K562 (cell line): ENCODE results near the gene DDHD1. TPM values are rescaled to one million over a fixed set of nuclear protein-coding genes. Genes with fewer than 3 reads are reported as not detected.

ENCODE experiments used
- ATAC-seq: fragments of 200-7000 bp; cut with Tn5 transposase; 3 replicates; pipeline ENCODE4 v1.9.1; 2020; ENCODE audit warnings: moderate library complexity
- BruUV-seq: library from RNA; stranded (reverse); fragments of 400-500 nt; replicated peaks from 2 replicates; lab custom pipeline; 2021; lab: Mats Ljungman, UMichigan
- CTCF ChIA-PET: fragments of 300-600 bp; formaldehyde crosslinking; extraction: SDS; loops from one replicate; lab custom pipeline; 2021; ENCODE audit warnings: low intra/inter-chr PET ratio; lab: Yijun Ruan, JAX
- POLR2A ChIA-PET: fragments of 300-600, 350-650 bp; sonication (Branson Sonifier 250); formaldehyde crosslinking; extraction: SDS; loops from one replicate; lab custom pipeline; 2021; ENCODE audit warnings: antibody characterized with exemption, inconsistent platforms; lab: Yijun Ruan, JAX
- DNase-seq, 4 experiments: peaks; one replicate each; pipeline versions ENCODE4 v3.0.0 to v3.0.0-alpha.2; 2011 to 2018; ENCODE audit warnings: low spot score in 3 of 4, mixed read lengths in 3 of 4; ENCODE audit errors: extremely low read depth in 1 of 4
- FAIRE-seq: peaks from 2 replicates; lab custom pipeline; 2011; peaks lifted over from hg19 to GRCh38; lab: Jason Lieb, UNC
- H2AFZ ChIP-seq: 2 replicates; pipeline ENCODE4 v1.6.0; 2011; ENCODE audit warnings: low read depth, low read length, control low read depth, inconsistent platforms
- H3K27ac ChIP-seq: fragments of 200-600 bp; 3 replicates; pipeline ENCODE4 v1.8.0; 2011; ENCODE audit warnings: low read depth, mild to moderate bottlenecking, control low read depth, inconsistent platforms, low read length, moderate library complexity, mixed read lengths; ENCODE audit errors: extremely low read depth
- H3K27me3 ChIP-seq, 2 experiments: fragments of 300-600 bp in 1 of 2; 2 replicates in 1 of 2; 3 replicates in 1 of 2; pipeline versions ENCODE4 v1.6.0 to v1.8.0; 2011; ENCODE audit warnings: inconsistent platforms in 2 of 2, low read length in 2 of 2, mild to moderate bottlenecking in 1 of 2, mixed read lengths in 1 of 2, moderate library complexity in 1 of 2; ENCODE audit not compliant: control insufficient read depth in 2 of 2, insufficient read depth in 2 of 2
- H3K36me3 ChIP-seq: fragments of 300-600 bp; 3 replicates; pipeline ENCODE4 v1.8.0; 2011; ENCODE audit warnings: mild to moderate bottlenecking, low read length, inconsistent platforms; ENCODE audit not compliant: control insufficient read depth, insufficient read depth
- H3K4me1 ChIP-seq, 2 experiments: fragments of 200-600 bp in 1 of 2; replicated peaks in 1 of 2; 2 replicates in 1 of 2; 3 replicates in 1 of 2; pipeline versions ENCODE4 v1.5.1 to v1.8.0; 2011; ENCODE audit warnings: inconsistent platforms in 2 of 2, low read length in 2 of 2, mild to moderate bottlenecking in 1 of 2, mixed read lengths in 1 of 2, moderate library complexity in 1 of 2; ENCODE audit not compliant: control insufficient read depth in 2 of 2, insufficient read depth in 2 of 2
- H3K4me2 ChIP-seq: 2 replicates; pipeline ENCODE4 v1.6.1; 2011; ENCODE audit warnings: low read length, control low read depth, inconsistent platforms, mixed read lengths; ENCODE audit not compliant: insufficient read depth
- H3K4me3 ChIP-seq: fragments of 200-600 bp; sonication (generic), shearing (Covaris generic); 2 replicates; pipeline ENCODE4 v1.5.1; 2016; ENCODE audit warnings: control low read depth, inconsistent platforms
- H3K79me2 ChIP-seq: fragments of 200-600 bp; 3 replicates; pipeline ENCODE4 v1.8.0; 2011; ENCODE audit warnings: low read length, inconsistent platforms; ENCODE audit not compliant: control insufficient read depth, insufficient read depth
- H3K9ac ChIP-seq, 2 experiments: 2 replicates each; pipeline versions ENCODE4 v1.6.0 to v1.6.1; 2011; ENCODE audit warnings: low read depth in 2 of 2, low read length in 2 of 2, control low read depth in 1 of 2, inconsistent platforms in 1 of 2, mild to moderate bottlenecking in 1 of 2, mixed read lengths in 1 of 2; ENCODE audit not compliant: insufficient read depth in 1 of 2
- H3K9me1 ChIP-seq: one replicate; pipeline ENCODE4 v1.6.0; 2011; ENCODE audit warnings: inconsistent platforms, mild to moderate bottlenecking, low read length, moderate library complexity; ENCODE audit not compliant: control insufficient read depth, insufficient read depth
- H3K9me3 ChIP-seq: replicated peaks from 2 replicates; pipeline ENCODE4 v1.5.1; 2011; ENCODE audit warnings: low read depth, low read length, inconsistent platforms; ENCODE audit not compliant: control insufficient read depth, insufficient read depth
- H4K20me1 ChIP-seq: replicated peaks from 2 replicates; pipeline ENCODE4 v1.6.1; 2011; ENCODE audit warnings: low read length, inconsistent platforms, mixed read lengths; ENCODE audit not compliant: control insufficient read depth, insufficient read depth
- BACH1 ChIP-seq: fragments of 200-800 bp; sonication (Bioruptor generic); IDR thresholded peaks from 2 replicates; pipeline ENCODE4 v1.6.1; 2016; ENCODE audit warnings: missing genetic modification characterization, missing compliant biosample characterization
- CEBPB ChIP-seq: fragments of 450-650 bp; IDR thresholded peaks from 2 replicates; pipeline ENCODE4 v1.6.1; 2016; ENCODE audit warnings: missing genetic modification characterization, missing compliant biosample characterization
- IRF2 ChIP-seq: sonication (generic); formaldehyde crosslinking; IDR thresholded peaks from 2 replicates; pipeline ENCODE4 v1.8.1; 2022; ENCODE audit warnings: mild to moderate bottlenecking, missing genetic modification reagents
- POLR3G ChIP-seq: IDR thresholded peaks from 2 replicates; pipeline ENCODE4 v1.6.1; 2011; ENCODE audit not compliant: insufficient read length, insufficient replicate concordance; ENCODE audit errors: extremely low read depth
- SAP30 ChIP-seq: fragments of 200-600 bp; sonication (generic); IDR thresholded peaks from 2 replicates; pipeline ENCODE4 v1.6.1; 2012; ENCODE audit warnings: borderline replicate concordance, low read depth, mild to moderate bottlenecking, moderate library complexity, low read length, control low read depth, inconsistent platforms; ENCODE audit not compliant: insufficient read depth, poor library complexity, severe bottlenecking
- SMARCA4 ChIP-seq: fragments of 450-650 bp; IDR thresholded peaks from 2 replicates; pipeline ENCODE4 v1.6.1; 2016
- SPI1 ChIP-seq: IDR thresholded peaks from 2 replicates; pipeline ENCODE4 v1.6.1; 2011; ENCODE audit warnings: low read depth, low read length, control low read depth, borderline replicate concordance
- SRSF1 ChIP-seq: fragments of 200-400 bp; formaldehyde crosslinking; IDR thresholded peaks from 2 replicates; pipeline ENCODE4 v1.6.1; 2017; ENCODE audit warnings: mild to moderate bottlenecking, low read depth, low read length, moderate library complexity
- TRIM25 ChIP-seq: fragments of 450-650 bp; IDR thresholded peaks from 2 replicates; pipeline ENCODE4 v1.7.0; 2016; ENCODE audit warnings: borderline replicate concordance
- ZNF583 ChIP-seq: fragments of 250-450 bp; sonication (Bioruptor Pico); IDR thresholded peaks from 2 replicates; pipeline ENCODE4 v1.4.0; 2020
- WGBS: fragments of 100-300 bp; shearing (Covaris generic); methylation state at CpG from one replicate; pipeline ENCODE4 v1.1.6; 2016; ENCODE audit warnings: low coverage, mixed read lengths; ENCODE audit not compliant: insufficient coverage; ENCODE audit errors: missing lambda C conversion rate; 5-methylcytosine and 5-hydroxymethylcytosine counted together
- in situ Hi-C: fragments of 300-500 bp; cut with MboI; formaldehyde crosslinking; loops from 4 replicates; pipeline ENCODE4 v1.15.0; 2018; ENCODE audit warnings: inconsistent platforms, mixed read lengths
- intact Hi-C: fragments of 100-400 bp; cut with micrococcal nuclease; formaldehyde crosslinking; loops from 2 replicates; pipeline ENCODE4 v1.14.2; 2022
- polyA plus RNA-seq, 8 experiments: library from polyadenylated mRNA; depleted of rRNA in 4 of 8; stranded (reverse) in 5 of 8; unstranded in 3 of 8; fragments of >200 nt; fragmentation: Nextera tagmentation in 2 of 8; fragmentation: Illumina TruSeq in 1 of 8; extraction: Ambion mirVana in 2 of 8; extraction: Trizol in 1 of 8; gene quantifications; 2 replicates each; pipeline versions ENCODE4 v1.2.1 to v1.2.3, GENCODE V29; 2011 to 2014; ENCODE audit warnings: inconsistent platforms in 1 of 8, missing spikeins in 1 of 8
- total RNA-seq, 7 experiments: library from RNA; depleted of rRNA in 6 of 7; stranded (reverse); fragments of >200 nt in 6 of 7; fragmentation: Illumina TruSeq in 2 of 7; extraction: Trizol in 2 of 7; gene quantifications; 2 replicates each; pipeline versions ENCODE4 v1.2.1 to v1.2.3, GENCODE V29; 2011 to 2021; ENCODE audit warnings: low replicate concordance in 1 of 7

The DDHD1 gene
- total and polyA plus RNA-seq, 9 of the 15 experiments (the other 6 are each of a cell fraction or from before 2014, with no cell fraction given): 1.2 to 12.3 (median 5.0) TPM

GRCh38 chr14:53147893-53148292 lies 5.2 kb downstream of the DDHD1 start:
- no peak overlapping the region for H3K4me2 ChIP-seq
- ATAC-seq (no peak), DNase-seq (no peak), FAIRE-seq (no peak)
- 0 out of 3 replicates have a peak, but pooled peaks cover 2% of the 10 kb centered on the region for H3K36me3 ChIP-seq
- peaks cover 9 to 11% of the 10 kb centered on the region in 2 experiments; a peak in 3 of 5 replicates for H3K4me1 ChIP-seq
- H3K4me3 ChIP-seq: no peak overlapping the region
- in situ Hi-C loops (no loop called here), intact Hi-C loops (no loop called here)
- no peaks in the 10 kb centered on the region for H3K9me1 ChIP-seq
- no TSS peak for BruUV-seq
- CTCF ChIA-PET: no interaction called here
- WGBS: 75% methylated on average over 2 of the region's 2 CpGs
- 0 out of 2 replicates have a peak, but pooled peaks cover 6% of the 10 kb centered on the region for H4K20me1 ChIP-seq
- peaks cover 78% of the 10 kb centered on the region for H3K79me2 ChIP-seq
- TF ChIP-seq CEBPB (no peak), ZNF583 (CRISPR knock-in tag) (no peak), POLR3G (no peak), IRF2 (CRISPR knock-in tag) (no peak), SMARCA4 (no peak)
- H2AFZ ChIP-seq: no peak overlapping the region
- POLR2A ChIA-PET: no interaction called here
- no peaks in the 10 kb centered on the region for H3K27me3 ChIP-seq
- no peak overlapping the region for H3K27ac ChIP-seq
- no peak overlapping the region for H3K9ac ChIP-seq
- H3K9me3 ChIP-seq: no peaks in the 10 kb centered on the region

GRCh38 chr14:53147208-53147607 lies 5.9 kb downstream of the DDHD1 start:
- no peak overlapping the region for H2AFZ ChIP-seq
- intact Hi-C loops (no loop called here), in situ Hi-C loops (no loop called here)
- BruUV-seq: no TSS peak
- no peak overlapping the region for H3K27ac ChIP-seq
- ATAC-seq (no peak), FAIRE-seq (no peak), DNase-seq (no peak)
- no peaks in the 10 kb centered on the region for H3K9me1 ChIP-seq
- H4K20me1 ChIP-seq: 0 out of 2 replicates have a peak, but pooled peaks cover 6% of the 10 kb centered on the region
- no peak overlapping the region for H3K4me3 ChIP-seq
- ChIA-PET CTCF (no interaction called here), POLR2A (no interaction called here)
- H3K4me2 ChIP-seq: no peak overlapping the region
- 0 out of 3 replicates have a peak, but pooled peaks cover 2% of the 10 kb centered on the region for H3K36me3 ChIP-seq
- no peaks in the 10 kb centered on the region for H3K27me3 ChIP-seq
- H3K9ac ChIP-seq: no peak overlapping the region
- H3K9me3 ChIP-seq: no peaks in the 10 kb centered on the region
- no peak for TF ChIP-seq SRSF1
- no peak for TF ChIP-seq TRIM25
- no peak for TF ChIP-seq SPI1
- TF ChIP-seq BACH1 (tag): no peak
- TF ChIP-seq SAP30: no peak
- H3K4me1 ChIP-seq: peaks cover 4 to 9% of the 10 kb centered on the region in 2 experiments; a peak in 3 of 5 replicates
- peaks cover 80% of the 10 kb centered on the region for H3K79me2 ChIP-seq
- WGBS: 81% methylated on average over 2 of the region's 2 CpGs
